SK-N-SH (cell line): ENCODE results near the gene TMEM59.
"Not testable (repeated sequence)": the region's sequence is repeated elsewhere in the genome, so short reads cannot be mapped to it uniquely, and the experiment has no call there.

Source experiments
- CTCF ChIP-seq: fragments of 200-600 bp; sonication (generic); IDR thresholded peaks from 2 replicates; pipeline ENCODE4 v1.6.1; 2017; ENCODE audit warnings: antibody characterized with exemption, mild to moderate bottlenecking, moderate library complexity
- FOXM1 ChIP-seq: IDR thresholded peaks from 2 replicates; pipeline ENCODE4 v1.4.0; 2012; ENCODE audit warnings: low read depth, mild to moderate bottlenecking
- MXI1 ChIP-seq: IDR thresholded peaks from 2 replicates; pipeline ENCODE4 v1.6.1; 2012; ENCODE audit warnings: mild to moderate bottlenecking, low read depth, low read length, improper control_type of control experiment
- NRF1 ChIP-seq: IDR thresholded peaks from 2 replicates; pipeline ENCODE4 v1.6.1; 2012; ENCODE audit warnings: low read depth, mild to moderate bottlenecking, low read length
- PBX3 ChIP-seq: IDR thresholded peaks from 2 replicates; pipeline ENCODE4; 2012
- POLR2AphosphoS5 ChIP-seq: IDR thresholded peaks from 2 replicates; pipeline ENCODE4 v1.6.1; 2012; ENCODE audit warnings: low read depth, low read length
- RAD21 ChIP-seq: IDR thresholded peaks from 2 replicates; pipeline ENCODE4 v1.6.1; 2012; ENCODE audit warnings: mild to moderate bottlenecking, low read length
- REST ChIP-seq: IDR thresholded peaks from 2 replicates; pipeline ENCODE4 v1.6.1; 2012; ENCODE audit warnings: mild to moderate bottlenecking, low read depth, low read length, moderate library complexity
- TCF12 ChIP-seq: IDR thresholded peaks from 2 replicates; pipeline ENCODE4 v1.4.0; 2012

GRCh38 chr1:53994516-53994915 is 58.5 kb downstream of the TMEM59 start:
- not testable (repeated sequence) for TF ChIP-seq CTCF, NRF1, FOXM1, PBX3, RAD21, POLR2AphosphoS5, REST, MXI1, TCF12
